Measurements from ENCODE around the gene PYDC1.
"Not testable (repeated sequence)": the region's sequence is repeated elsewhere in the genome, so short reads cannot be mapped to it uniquely, and the experiment has no call there.

Gene PYDC1

DNA sequence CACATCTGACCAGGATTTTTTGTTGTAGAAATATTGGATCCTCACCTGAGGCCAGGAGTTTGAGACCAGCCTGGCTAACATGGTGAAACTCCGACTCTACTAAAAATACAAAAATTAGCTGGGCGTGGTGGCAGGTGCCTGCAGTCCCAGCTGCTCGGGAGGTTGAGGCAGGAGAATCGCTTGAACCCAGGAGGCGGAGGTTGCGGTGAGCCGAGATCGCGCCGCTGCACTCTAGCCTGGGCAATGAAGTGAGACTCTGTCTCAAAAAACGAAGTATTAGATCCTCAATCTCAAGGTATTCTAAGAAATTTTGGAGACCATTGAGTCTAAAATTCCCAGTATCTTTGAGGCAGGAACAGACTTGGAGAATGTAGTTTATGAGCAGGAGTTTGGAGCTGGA lies 21.1 kb downstream of the PYDC1 start:
- not testable (repeated sequence) for DNase-seq

DNA sequence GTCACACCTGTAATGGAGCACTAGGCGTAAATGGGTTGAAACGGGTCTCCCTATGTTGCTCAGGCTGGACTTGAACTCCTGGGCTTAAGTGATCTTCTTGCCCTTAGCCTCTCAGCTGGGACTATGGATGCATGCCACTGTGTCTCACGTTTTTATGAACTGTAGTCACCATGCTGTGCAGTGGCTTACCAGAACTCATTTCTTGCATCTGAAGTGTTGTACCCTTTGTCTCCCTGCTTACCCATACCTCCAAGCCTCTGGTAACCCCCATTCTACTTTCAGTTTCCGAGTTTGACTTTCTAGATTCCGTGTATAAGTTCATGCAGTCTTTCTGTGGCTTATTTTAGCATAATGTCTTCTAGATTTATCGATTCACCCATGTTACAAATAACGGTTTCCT lies 22.0 kb downstream of the PYDC1 start:
- DNase-seq: no peak

DNA sequence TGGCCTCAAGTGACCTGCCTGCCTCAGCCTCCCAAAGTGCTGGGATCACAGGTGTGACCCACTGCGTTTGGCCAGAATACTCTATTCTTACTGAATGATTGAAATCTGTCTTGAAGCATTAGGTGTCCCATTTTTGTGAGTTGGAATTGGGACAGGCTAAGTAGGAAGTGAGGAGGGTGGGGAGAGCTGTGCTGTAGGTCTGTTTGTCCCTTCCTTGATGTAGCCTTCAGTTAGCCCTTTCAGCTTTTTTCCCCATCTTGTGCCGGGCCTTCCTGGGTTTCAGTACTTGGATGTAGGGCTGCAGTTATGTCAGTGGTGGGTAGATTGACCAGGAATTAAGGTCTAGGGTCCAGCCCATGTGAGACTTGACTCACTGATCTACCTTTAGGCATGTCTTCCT lies 23.1 kb downstream of the PYDC1 start:
- no peak for DNase-seq

DNA sequence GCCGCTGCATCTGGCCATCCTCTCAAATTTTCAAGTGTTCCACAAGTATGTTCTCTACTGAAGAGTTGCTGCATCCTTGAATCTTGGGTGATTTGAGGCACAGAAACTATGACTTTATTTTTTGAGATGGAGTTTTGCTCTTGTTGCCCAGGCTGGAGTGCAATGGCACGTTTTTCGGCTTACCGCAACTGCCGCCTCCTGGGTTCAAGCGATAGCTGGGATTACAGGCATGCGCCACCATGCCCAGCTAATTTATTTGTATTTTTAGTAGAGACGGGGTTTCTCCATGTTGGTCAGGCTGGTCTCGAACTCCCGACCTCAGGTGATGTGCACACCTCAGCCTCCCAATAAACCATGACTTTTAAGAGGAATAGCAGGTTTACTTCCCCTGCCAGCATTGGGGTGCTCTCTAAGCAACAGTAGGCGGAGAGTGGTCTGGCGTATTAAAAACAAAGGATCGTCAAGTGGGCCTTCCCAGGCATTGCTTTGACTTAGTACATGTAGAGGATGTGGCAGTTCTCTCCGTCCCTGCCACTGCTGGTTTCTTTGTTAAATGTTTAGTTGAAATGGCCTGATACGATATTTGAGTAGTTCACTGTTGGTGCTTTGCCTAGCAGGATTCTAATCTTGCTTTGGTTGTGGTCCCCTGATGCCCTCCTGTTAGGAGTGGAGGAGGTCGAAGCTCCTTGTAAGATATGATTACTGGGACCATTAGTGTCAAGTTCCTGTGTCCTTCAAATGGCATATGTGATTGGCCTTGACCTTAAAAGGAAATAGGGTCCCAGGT lies 23.9 kb downstream of the PYDC1 start:
- DNase-seq: no peak

DNA sequence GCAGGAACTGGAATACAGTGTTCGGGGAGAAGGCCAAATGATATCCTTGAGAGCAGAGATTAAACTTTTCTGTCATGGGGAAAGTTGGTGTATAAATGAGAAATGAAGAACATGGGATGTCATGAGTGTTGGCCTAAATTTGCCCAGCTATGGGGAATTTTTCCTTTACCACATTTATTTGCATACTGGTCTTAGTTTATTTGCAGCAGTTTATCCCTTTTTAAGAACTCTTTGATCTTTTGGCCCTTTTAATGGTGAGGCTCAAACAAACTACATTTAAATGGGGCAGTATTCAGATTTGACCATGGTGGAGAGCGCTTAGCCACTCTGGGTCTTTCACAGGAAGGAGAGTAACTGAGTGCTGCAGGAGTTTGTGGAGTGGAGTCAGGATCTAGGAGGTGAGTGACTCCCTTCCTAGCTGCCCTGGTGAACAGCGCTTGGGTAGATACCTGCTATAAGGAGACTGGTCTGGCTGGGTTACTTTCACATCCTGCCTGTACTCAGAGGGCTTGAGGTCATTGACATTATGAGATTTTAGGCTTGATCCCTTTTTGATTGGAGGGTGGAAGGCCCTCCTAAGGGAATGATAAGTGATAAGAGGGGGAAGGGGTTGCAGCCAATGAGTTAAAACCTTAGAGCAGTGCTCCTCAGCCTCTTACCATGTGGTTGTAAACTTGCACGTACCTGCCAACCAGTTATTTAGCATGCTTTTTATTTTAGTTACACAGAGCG lies 25.1 kb downstream of the PYDC1 start:
- DNase-seq: no peak

DNA sequence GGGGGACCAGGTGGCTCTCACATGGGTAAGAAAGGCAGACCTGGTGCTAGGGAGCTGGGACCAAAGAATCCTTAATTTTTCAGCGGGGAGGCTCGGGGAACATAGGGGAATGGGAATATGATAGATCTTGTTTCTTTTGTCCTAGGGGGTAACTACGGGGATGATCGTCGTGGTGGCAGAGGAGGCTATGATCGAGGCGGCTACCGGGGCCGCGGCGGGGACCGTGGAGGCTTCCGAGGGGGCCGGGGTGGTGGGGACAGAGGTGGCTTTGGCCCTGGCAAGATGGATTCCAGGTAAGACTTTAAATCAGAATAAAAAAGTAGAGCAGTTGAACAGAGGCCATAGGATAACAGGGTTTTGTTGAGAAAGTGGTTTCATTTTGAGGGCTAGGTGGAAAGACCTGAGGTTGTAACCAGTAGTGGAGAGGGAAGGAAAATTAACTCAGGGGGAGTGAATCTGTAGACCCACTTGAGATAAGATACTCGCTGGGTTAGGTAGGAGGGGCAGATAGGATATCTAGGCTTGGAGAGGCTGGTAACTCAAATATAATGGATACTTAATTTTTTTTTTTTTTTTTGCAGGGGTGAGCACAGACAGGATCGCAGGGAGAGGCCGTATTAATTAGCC lies 26.0 kb downstream of the PYDC1 start:
- DNase-seq: no peak

DNA sequence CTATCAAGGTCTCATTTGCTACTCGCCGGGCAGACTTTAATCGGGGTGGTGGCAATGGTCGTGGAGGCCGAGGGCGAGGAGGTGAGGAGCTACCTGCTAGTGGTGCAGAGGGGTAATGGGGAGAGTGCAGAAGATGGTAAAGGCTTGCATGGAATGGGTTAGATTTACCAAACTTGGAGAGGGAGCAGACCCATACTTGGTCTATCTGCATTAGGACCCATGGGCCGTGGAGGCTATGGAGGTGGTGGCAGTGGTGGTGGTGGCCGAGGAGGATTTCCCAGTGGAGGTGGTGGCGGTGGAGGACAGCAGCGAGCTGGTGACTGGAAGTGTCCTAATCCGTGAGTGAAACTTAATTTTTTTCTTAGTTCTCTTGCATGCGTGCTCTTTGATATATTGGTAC lies 26.9 kb downstream of the PYDC1 start:
- DNase-seq: no peak

DNA sequence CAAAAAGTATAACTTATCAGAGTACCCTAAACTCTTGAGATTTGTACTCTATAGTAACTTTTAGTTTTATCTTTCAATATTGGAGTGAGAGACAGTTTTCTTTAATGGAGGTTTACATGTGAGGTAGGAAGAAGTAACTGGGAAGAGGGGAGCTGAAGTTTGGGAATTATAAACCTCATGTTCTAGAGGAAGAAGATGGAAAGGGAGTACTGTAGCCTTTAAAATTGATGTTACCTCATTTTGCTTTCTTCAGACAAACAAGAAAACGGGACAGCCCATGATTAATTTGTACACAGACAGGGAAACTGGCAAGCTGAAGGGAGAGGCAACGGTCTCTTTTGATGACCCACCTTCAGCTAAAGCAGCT lies 27.5 kb downstream of the PYDC1 start:
- DNase-seq: no peak

DNA sequence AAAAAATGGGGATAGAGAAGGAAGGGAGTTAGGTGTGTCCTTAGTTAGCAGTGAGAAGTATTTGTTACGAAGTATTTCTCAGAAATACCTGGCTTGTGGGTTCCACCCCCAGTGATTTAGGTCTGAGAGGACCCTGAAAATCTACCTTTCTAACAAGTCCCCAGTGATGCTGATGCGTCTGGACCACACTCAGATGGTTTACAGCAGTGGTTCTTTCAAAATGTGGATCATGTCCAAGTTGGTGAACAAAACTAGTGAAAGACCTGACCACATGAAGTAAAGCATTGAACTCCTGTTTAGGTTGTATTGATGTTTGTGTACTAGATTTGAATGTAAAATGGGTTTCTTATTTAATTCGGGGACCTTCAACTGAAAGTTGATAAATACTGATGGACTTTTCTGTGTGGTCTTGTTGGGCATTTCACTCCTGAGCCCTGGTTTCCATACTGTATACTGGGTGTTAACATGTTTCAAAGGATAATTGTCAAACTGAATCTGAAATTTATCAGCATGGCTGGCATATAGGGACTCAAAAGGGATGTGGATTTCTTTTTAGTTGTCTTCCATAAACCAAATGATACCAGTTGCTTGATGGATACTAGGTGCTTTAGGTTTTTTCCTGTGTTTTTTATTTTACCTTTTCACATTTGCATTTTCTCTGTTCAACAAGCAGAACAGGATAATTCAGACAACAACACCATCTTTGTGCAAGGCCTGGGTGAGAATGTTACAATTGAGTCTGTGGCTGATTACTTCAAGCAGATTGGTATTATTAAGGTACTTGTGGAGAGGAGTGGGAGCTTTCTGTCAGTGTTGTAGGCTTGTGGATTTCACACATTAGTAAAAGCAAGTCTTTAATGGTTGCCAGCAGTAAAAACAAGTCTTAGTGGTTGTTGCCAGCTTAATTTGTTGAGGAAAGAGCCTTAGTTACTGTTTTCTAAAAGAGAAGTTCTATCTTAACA lies 28.2 kb downstream of the PYDC1 start:
- DNase-seq: no peak

DNA sequence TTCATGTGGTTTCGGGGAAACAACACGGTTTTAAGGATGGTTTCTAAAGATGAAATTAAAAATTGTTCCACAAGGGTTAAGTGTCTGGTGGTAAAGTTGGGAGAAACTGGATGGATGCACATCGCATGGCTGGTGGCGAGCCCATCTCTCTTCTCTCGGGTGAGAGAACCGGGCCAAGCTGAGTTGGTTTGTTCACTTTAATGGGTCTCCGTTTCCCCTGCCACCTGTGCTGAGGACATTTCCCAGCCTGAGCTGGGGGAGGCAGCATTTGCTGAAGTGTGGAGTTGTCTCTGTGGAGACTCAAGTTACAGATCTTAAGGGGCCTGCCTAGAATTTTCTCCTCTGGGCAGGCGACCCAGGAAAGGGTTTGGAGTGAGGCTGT lies 29.1 kb downstream of the PYDC1 start:
- no peak for DNase-seq

DNA sequence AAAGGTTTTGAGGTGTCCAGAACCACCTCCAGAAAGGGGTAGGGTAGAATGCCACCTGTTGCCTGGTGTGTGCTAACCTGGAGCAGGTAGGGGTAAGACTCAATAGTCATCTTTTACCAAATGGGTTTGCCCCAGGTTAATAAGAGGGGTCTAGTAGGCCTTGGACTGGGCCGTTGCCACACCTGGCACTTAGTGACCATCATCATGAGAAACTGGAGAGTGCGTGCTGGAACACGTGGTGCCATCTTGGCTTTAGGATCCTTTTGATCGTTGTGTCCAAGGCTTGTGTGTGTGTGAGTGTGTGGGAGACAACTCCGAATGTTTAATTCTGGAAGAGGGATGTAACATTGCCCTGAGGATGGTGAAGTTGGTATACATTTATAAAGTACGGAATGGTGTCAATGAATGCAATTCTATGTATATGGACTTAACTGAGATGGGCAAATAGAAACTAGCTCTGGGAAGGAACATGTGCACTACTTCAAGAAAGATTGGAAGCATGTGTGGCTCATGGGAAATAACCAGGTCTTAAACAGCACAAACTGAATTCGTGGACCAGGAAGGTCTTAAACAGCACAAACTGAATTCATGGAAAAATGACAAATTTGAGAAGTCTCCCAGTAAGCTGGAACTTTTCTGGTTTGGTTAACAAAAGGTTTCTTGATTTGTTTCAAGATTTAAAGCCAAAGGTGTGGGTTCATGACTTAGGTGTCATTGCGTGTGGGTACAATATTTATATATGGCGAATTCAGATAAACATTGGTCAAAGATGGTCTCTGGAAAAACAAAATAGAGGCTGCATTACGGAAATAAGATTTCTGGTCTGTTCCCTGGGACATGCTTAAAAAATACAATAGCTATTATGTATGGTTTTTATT lies 29.8 kb downstream of the PYDC1 start:
- no peak for DNase-seq

DNA sequence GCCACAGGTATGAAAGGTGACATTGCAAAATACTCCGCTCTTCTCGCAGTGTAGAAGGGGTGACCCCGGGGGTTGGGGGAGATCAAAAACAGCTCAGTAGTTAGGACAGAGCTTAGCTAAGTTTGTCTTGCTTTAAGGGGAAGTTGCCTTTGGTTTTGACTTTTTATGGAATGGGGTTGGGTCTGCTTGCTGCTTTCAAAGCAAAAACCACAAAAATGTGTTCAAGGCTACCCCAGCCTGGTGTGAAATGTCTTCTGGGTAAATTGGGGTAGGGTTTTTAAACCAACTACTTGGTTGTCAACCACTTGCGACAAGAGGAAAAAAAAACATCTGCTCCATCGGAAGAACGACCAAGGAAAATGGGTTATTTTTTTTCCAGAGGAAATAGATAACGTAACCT lies 30.8 kb downstream of the PYDC1 start:
- DNase-seq: no peak

DNA sequence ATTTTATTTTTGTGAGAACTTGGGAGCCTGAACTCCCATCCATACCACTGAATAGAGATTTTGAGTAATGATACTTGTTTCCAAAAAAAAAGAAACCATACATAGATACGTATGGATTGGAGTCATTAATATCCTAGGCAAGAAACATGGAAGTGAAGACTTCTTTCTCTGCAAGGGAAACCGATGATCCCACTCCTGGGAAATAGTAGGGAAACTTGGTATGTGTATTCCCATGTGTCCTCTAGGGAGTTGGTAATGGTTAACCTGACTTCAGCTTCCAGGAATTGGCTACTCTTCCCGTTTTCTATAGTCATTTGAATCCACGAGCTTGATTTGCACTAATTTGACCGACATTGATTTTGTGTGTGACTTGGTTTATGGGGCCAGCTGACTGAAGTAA lies 31.6 kb downstream of the PYDC1 start:
- DNase-seq: no peak

DNA sequence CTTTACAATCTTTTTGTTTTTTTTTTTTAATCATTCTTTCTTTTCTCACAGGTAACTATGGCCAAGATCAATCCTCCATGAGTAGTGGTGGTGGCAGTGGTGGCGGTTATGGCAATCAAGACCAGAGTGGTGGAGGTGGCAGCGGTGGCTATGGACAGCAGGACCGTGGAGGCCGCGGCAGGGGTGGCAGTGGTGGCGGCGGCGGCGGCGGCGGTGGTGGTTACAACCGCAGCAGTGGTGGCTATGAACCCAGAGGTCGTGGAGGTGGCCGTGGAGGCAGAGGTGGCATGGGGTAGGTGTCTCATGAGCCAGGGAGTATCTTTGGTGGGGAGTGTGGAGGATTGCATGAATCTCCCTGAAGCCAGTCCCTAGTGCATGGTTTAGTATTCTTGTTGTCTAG lies 32.0 kb downstream of the PYDC1 start:
- DNase-seq: no peak

DNA sequence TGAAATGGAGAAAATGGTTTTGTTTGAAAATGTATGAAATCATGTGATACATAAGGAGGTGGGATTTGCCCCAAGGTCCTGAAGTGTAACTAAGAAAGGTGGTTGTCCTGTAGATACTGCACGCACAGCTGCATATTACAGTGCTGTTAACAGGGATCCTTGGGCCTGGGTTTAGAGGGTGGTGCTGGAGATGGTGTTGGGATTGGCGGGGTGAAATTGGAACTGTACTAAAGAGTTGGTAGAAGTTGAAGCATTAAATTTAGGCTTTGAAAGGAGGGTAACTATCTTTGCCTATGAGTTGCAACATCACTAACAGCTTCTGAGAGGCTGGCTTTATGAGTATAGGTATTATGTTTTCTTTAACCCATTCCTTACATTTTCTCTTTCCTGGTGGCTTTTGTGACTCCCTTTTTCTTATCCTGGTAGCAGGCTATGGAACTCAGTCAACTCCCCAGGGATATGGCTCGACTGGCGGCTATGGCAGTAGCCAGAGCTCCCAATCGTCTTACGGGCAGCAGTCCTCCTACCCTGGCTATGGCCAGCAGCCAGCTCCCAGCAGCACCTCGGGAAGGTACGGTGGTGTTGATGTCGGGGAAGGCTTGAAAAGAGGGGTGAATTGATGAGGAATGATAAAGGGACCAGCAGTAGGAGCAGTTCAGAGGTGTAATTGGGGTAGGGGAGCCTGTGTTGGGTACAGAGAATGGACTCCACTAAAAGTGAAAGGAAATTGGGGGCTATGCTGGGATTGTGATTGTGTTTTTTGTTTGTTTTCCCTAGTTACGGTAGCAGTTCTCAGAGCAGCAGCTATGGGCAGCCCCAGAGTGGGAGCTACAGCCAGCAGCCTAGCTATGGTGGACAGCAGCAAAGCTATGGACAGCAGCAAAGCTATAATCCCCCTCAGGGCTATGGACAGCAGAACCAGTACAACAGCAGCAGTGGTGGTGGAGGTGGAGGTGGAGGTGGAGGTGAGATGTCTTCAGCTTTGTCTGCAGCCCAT lies 33.2 kb downstream of the PYDC1 start:
- DNase-seq: no peak

DNA sequence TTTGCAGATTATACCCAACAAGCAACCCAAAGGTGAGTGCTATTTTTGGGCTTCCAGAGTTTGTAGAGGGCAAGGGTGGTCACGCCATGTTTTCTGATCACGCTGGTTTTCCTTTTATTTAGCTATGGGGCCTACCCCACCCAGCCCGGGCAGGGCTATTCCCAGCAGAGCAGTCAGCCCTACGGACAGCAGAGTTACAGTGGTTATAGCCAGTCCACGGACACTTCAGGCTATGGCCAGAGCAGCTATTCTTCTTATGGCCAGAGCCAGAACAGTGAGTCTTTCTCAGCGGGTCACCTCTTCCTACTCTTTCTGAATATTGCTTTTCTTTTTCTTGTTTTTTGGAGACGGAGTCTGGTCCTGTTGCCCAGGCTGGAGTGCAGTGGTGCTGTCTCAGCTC lies 34.5 kb downstream of the PYDC1 start:
- DNase-seq: no peak

DNA sequence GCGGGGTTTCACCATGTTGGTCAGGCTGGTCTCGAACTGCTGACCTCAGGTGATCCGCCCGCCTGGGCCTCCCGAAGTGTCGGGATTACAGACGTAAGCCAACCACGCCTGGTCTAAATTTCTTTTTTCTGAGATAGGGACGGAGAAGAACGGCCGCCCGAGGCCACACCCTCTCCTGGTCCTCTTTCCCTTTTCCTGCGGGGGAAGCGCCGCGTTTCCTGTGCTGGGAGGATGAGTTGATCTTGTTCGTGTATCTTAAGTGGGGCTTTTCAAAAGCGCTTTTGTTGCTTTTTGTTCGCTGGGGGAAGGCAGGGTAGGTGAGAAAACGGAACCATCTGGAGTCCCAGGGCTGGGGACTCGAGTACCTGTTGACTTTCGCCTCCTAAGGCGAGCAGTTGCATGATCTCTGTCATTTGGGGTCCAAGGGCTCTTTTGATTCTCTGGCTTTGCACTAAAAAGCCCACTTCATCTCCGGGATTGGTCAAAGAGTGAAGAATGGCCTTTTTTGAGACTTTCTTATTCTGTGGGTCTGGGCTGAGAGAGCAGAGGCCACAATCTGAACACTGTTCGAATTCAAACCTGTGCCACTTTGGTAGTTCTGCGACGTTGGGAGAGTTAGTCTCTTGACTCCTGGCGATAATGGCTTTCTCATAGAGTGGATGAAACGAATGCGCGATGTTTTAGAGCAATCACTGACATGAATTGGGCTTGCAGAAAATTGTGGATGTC lies 35.7 kb downstream of the PYDC1 start:
- no peak for DNase-seq

DNA sequence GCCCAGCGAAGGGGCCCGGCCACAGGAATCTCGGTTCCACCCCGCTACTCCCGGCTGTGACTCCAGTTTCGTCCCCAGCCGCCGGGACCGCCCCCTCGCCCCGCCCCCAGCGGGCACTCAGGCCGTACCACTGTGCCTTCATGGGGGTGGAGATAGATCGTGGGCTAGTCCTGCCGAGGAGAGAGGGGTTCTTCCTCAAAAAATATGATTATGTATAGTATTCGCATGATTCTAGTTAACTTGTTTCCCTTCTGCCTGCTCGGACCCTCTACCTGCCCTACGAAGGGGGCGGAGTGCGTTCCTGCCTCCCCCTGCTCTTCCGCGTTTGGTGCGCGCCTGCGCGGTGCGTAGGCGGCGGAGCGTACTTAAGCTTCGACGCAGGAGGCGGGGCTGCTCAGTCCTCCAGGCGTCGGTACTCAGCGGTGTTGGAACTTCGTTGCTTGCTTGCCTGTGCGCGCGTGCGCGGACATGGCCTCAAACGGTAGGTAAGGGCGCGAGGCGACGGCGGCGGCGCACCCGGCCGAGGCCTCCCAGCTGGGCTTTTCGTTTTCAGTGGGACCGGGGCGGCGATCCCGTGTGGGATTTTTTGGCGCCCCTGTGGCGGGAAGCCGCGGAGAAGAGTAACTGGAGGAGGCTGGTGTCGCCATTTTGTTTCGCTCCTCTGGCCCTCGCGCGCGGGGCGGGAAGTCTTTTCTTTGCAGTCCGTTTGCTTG lies 37.0 kb downstream of the PYDC1 start, which contains the start of gene FUS:
TSS of gene FUS (plus strand) at position 393 of the 713 bp plus-strand sequence. CDS start at position 469, 76 bp downstream.
- DNase-seq: peak; percentile 94

DNA sequence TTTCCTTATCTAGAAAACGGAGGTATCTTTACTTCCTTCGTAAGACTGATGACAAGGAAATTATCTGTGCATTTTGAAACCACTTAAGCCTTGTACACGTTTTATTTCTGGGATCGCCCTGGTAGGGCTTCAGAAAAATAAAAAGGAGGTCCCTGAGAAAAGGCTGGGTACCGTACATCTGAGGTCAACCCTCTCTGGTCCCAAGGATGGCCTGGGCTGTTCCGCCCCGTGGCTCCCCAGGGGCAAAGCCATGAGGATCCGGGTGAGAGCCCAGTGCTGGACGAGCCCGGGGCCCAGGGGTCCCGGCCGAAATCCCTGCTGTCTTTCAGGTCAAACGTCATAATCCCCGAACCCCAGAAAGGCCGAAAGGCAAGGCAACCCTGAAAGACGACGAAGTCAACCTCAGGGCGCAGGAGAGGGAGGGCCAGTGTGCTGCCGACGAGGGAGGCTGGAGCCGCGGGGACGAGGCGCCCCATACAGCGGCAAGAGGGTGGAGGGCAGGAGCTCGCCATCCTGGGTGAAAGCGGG lies 37.7 kb downstream of the PYDC1 start:
- DNase-seq: no peak

All from midbrain (tissue), 1 donor.